HUES64 (cell line): ENCODE data around the gene KIF16B.
"Not testable (repeated sequence)": the region's sequence is repeated elsewhere in the genome, so short reads cannot be mapped to it uniquely, and the experiment has no call there.

Source experiments
- H3K27ac ChIP-seq: 2 replicates; pipeline ENCODE4 v1.7.0; 2013; ENCODE audit warnings: low read depth, low read length, inconsistent platforms
- H3K27me3 ChIP-seq: 2 replicates; pipeline ENCODE4 v1.6.1; 2013; ENCODE audit warnings: mild to moderate bottlenecking, low read length; ENCODE audit not compliant: insufficient read depth
- H3K36me3 ChIP-seq: 2 replicates; pipeline ENCODE4 v1.6.1; 2013; ENCODE audit warnings: mild to moderate bottlenecking, low read length; ENCODE audit not compliant: insufficient read depth
- H3K4me1 ChIP-seq: 2 replicates; pipeline ENCODE4 v1.6.1; 2013; ENCODE audit warnings: mild to moderate bottlenecking, low read length, moderate library complexity; ENCODE audit not compliant: insufficient read depth
- H3K4me3 ChIP-seq: 2 replicates; pipeline ENCODE4 v1.5.1; 2013; ENCODE audit warnings: mild to moderate bottlenecking, low read length, moderate library complexity
- H3K9ac ChIP-seq: 2 replicates; pipeline ENCODE4 v1.6.1; 2013; ENCODE audit warnings: mild to moderate bottlenecking, low read depth, low read length
- H3K9me3 ChIP-seq: 2 replicates; pipeline ENCODE4 v1.6.1; 2013; ENCODE audit warnings: low read depth, low read length; ENCODE audit not compliant: insufficient read depth
- WGBS: fragments of 150-250, 120-280 bp; methylation state at CpG from one replicate; pipeline ENCODE4 v1.1.7; 2013; ENCODE audit warnings: missing lambda C conversion rate; 5-methylcytosine and 5-hydroxymethylcytosine counted together

KIF16B gene

GRCh38 chr20:16270314-16270931, 302.8 kb downstream of the KIF16B start:
- Histone ChIP-seq H3K4me1 (no peaks in the 10 kb centered on the region), H3K27ac (no peak overlapping the region), H3K9ac (no peak overlapping the region), H3K27me3 (no peaks in the 10 kb centered on the region), H3K36me3 (no peaks in the 10 kb centered on the region), H3K4me3 (no peak overlapping the region), H3K9me3 (peaks cover 6% of the 10 kb centered on the region; the same call in 1 of the 2 replicates)
- WGBS = 96% methylated on average over 5 of the region's 6 CpGs

GRCh38 chr20:16267526-16267925, 305.7 kb downstream of the KIF16B start:
- Histone ChIP-seq H3K36me3 (no peaks in the 10 kb centered on the region), H3K9ac (no peak overlapping the region), H3K4me1 (no peaks in the 10 kb centered on the region), H3K9me3 (peaks cover 6% of the 10 kb centered on the region; the same call in 1 of the 2 replicates), H3K27me3 (no peaks in the 10 kb centered on the region), H3K4me3 (no peak overlapping the region), H3K27ac (no peak overlapping the region)
- WGBS = 91% methylated on average over 4 of the region's 4 CpGs

DNA sequence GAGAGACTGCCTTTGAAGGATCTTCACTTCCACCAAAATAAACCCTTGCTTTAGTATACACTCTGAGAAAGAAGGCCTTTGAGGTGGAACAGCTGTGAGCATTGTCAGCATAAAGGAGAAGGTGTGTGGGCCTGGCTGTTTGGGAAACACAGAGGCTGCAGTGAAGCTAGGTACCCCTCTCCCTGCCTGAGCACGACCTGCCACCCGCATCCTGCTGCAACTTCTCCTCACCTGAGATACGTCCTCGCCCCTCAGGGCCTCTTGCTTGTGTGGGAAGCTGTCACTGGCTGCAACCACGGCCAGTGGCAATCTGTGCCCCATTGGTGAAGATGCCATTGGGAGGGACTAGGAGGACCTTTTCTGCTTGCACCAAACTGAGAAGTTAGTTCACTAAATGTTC, 307.9 kb downstream of the KIF16B start:
- WGBS = over 99% methylated on average over 5 of the region's 5 CpGs
- Histone ChIP-seq H3K4me3 (no peak overlapping the region), H3K4me1 (no peaks in the 10 kb centered on the region)

GRCh38 chr20:16263582-16263981, 309.7 kb downstream of the KIF16B start:
- Histone ChIP-seq H3K9me3 (peaks cover 6% of the 10 kb centered on the region; the same call in 1 of the 2 replicates), H3K27ac (no peak overlapping the region), H3K27me3 (no peaks in the 10 kb centered on the region), H3K36me3 (no peaks in the 10 kb centered on the region), H3K9ac (no peak overlapping the region), H3K4me1 (no peaks in the 10 kb centered on the region), H3K4me3 (no peak overlapping the region)
- 87% methylated on average over 2 of the region's 2 CpGs for whole genome bisulfite sequencing

More for the DNA sequence above, 307.9 kb downstream of the KIF16B start:
- Histone ChIP-seq H3K27me3 (no peaks in the 10 kb centered on the region), H3K9ac (no peak overlapping the region), H3K36me3 (no peaks in the 10 kb centered on the region), H3K27ac (no peak overlapping the region), H3K9me3 (peaks cover 6% of the 10 kb centered on the region; the same call in 1 of the 2 replicates)

- H3K27me3 ChIP-seq = no peaks in the 10 kb centered on the region
- no peak overlapping the region for H3K27ac ChIP-seq
- 91% methylated on average over 5 of the region's 5 CpGs for WGBS
- H3K36me3 ChIP-seq = no peaks in the 10 kb centered on the region
- no peak overlapping the region for H3K9ac ChIP-seq
- peaks cover 6% of the 10 kb centered on the region; the same call in 1 of the 2 replicates for H3K9me3 ChIP-seq
- H3K4me1 ChIP-seq = no peaks in the 10 kb centered on the region
- no peak overlapping the region for H3K4me3 ChIP-seq
These were observed 310.7 kb downstream of the KIF16B start for GRCh38 chr20:16262594-16262993.

- H3K9ac ChIP-seq = no peak overlapping the region
These were observed 311.4 kb downstream of the KIF16B start for GRCh38 chr20:16261733-16262273.

DNA sequence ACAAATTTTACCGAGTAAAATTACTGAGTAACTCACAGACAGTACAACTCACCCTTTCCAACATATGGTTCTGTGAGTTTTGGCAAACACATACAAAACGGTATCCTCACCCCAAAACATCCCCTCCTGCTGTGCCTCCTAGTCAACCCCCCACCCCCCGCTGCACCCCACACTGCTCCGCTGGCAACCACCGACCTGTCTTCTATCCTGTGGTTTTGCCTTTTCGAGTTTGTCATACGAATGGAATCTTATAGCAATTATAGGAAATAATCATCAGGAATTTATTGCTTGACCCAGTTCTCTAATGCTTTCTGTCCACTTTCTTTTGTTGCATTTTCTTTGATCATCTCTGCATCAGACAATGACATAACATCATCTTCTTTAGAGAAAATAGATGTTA, 312.3 kb downstream of the KIF16B start:
- H3K27me3 ChIP-seq = no peaks in the 10 kb centered on the region
- WGBS = 93% methylated on average over 7 of the region's 7 CpGs
- H3K27ac ChIP-seq = no peak overlapping the region
- no peak overlapping the region for H3K4me3 ChIP-seq
- no peak overlapping the region for H3K9ac ChIP-seq
- H3K9me3 ChIP-seq = peaks cover 1% of the 10 kb centered on the region; the same call in 1 of the 2 replicates
- no peaks in the 10 kb centered on the region for H3K4me1 ChIP-seq
- no peaks in the 10 kb centered on the region for H3K36me3 ChIP-seq

More at GRCh38 chr20:16261733-16262273, 311.4 kb downstream of the KIF16B start:
- WGBS = 100% methylated on average over 2 of the region's 2 CpGs
- Histone ChIP-seq H3K9me3 (peaks cover 6% of the 10 kb centered on the region; the same call in 1 of the 2 replicates), H3K36me3 (no peaks in the 10 kb centered on the region), H3K4me1 (no peaks in the 10 kb centered on the region), H3K27ac (no peak overlapping the region), H3K27me3 (no peaks in the 10 kb centered on the region), H3K4me3 (no peak overlapping the region)

- not testable (repeated sequence) for H3K9ac ChIP-seq, H3K27me3 ChIP-seq, H3K4me1 ChIP-seq, H3K9me3 ChIP-seq, H3K27ac ChIP-seq, H3K36me3 ChIP-seq, H3K4me3 ChIP-seq
- WGBS = 94% methylated on average over 10 of the region's 12 CpGs
These were observed 313.1 kb downstream of the KIF16B start for GRCh38 chr20:16260133-16260532.

- Histone ChIP-seq H3K4me3 (no peak overlapping the region), H3K4me1 (no peaks in the 10 kb centered on the region), H3K27me3 (no peaks in the 10 kb centered on the region), H3K27ac (no peak overlapping the region), H3K9me3 (no peaks in the 10 kb centered on the region), H3K9ac (no peak overlapping the region), H3K36me3 (no peaks in the 10 kb centered on the region)
- 91% methylated on average over 3 of the region's 3 CpGs for WGBS
These were observed 314.5 kb downstream of the KIF16B start for GRCh38 chr20:16258766-16259165.

- Histone ChIP-seq H3K9me3 (no peaks in the 10 kb centered on the region), H3K27me3 (no peaks in the 10 kb centered on the region), H3K4me3 (no peak overlapping the region), H3K4me1 (no peaks in the 10 kb centered on the region), H3K27ac (no peak overlapping the region), H3K36me3 (no peaks in the 10 kb centered on the region), H3K9ac (no peak overlapping the region)
- 57% methylated on average over 2 of the region's 2 CpGs for WGBS
These were observed 315.3 kb downstream of the KIF16B start for GRCh38 chr20:16257813-16258430.

- Histone ChIP-seq H3K4me1 (no peaks in the 10 kb centered on the region), H3K27me3 (no peaks in the 10 kb centered on the region), H3K9ac (no peak overlapping the region), H3K36me3 (no peaks in the 10 kb centered on the region), H3K27ac (no peak overlapping the region), H3K4me3 (no peak overlapping the region), H3K9me3 (no peaks in the 10 kb centered on the region)
- 95% methylated on average over 7 of the region's 7 CpGs for WGBS
These were observed 316.2 kb downstream of the KIF16B start for GRCh38 chr20:16257021-16257420.
